ENCODE measurements around the gene SEPTIN5. TPM values are rescaled to one million over a fixed set of nuclear protein-coding genes. Genes with fewer than 3 reads are reported as not detected.
A peak's percentile ranks its signal among the peaks of the same experiment; 100 is the strongest.

The SEPTIN5 gene
- total RNA-seq, 1 donor from 2014 or later, result 5.0 TPM

- Mint-ChIP-seq H3K27me3 (ENCODE audit: insufficient read depth, low read depth) (peaks cover 5% of the 10 kb centered on the region), H3K4me1 (peaks cover 10% of the 10 kb centered on the region), H3K36me3 (no peaks in the 10 kb centered on the region), H3K9me3 (no peaks in the 10 kb centered on the region), H3K27ac (no peak overlapping the region), H3K4me3 (no peak overlapping the region)
- Histone ChIP-seq H3K4me1 (peaks cover 22% of the 10 kb centered on the region), H3K27me3 (no peaks in the 10 kb centered on the region), H4K20me1 (ENCODE audit: low read depth) (no peaks in the 10 kb centered on the region), H2AFZ (replicated peaks) (peak overlapping the region; percentile 84), H3K4me2 (peak overlapping the region; percentile 58), H3K36me3 (no peaks in the 10 kb centered on the region), H3F3A (ENCODE audit: low read depth) (peaks cover 14% of the 10 kb centered on the region), H3K27ac (peak overlapping the region; percentile 24), H3K4me3 (peak overlapping the region; percentile 6), H3K9me3 (ENCODE audit: low read depth) (no peaks in the 10 kb centered on the region), H3K79me2 (ENCODE audit: low read depth) (no peaks in the 10 kb centered on the region), H3K9ac (no peak overlapping the region)
- TF ChIP-seq, protein P1, sequence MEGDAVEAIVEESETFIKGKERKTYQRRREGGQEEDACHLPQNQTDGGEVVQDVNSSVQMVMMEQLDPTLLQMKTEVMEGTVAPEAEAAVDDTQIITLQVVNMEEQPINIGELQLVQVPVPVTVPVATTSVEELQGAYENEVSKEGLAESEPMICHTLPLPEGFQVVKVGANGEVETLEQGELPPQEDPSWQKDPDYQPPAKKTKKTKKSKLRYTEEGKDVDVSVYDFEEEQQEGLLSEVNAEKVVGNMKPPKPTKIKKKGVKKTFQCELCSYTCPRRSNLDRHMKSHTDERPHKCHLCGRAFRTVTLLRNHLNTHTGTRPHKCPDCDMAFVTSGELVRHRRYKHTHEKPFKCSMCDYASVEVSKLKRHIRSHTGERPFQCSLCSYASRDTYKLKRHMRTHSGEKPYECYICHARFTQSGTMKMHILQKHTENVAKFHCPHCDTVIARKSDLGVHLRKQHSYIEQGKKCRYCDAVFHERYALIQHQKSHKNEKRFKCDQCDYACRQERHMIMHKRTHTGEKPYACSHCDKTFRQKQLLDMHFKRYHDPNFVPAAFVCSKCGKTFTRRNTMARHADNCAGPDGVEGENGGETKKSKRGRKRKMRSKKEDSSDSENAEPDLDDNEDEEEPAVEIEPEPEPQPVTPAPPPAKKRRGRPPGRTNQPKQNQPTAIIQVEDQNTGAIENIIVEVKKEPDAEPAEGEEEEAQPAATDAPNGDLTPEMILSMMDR (IDR thresholded peaks at IDR 0.05), result no peak
- TF ChIP-seq EZH2phosphoT487 (IDR thresholded peaks at IDR 0.05) (no peak), EZH2 (IDR thresholded peaks at IDR 0.05) (no peak)
- peak; percentile 73 for DNase-seq (ENCODE audit: low spot score)
Measured at GRCh38 chr22:19691721-19692341, 22.5 kb upstream of the SEPTIN5 start.

- Histone ChIP-seq H3K4me1 (peaks cover 22% of the 10 kb centered on the region), H2AFZ (replicated peaks) (no peak overlapping the region), H3K79me2 (ENCODE audit: low read depth) (no peaks in the 10 kb centered on the region), H3K4me2 (no peak overlapping the region), H3K4me3 (no peak overlapping the region), H3K27ac (no peak overlapping the region), H3F3A (ENCODE audit: low read depth) (peaks cover 14% of the 10 kb centered on the region), H3K27me3 (no peaks in the 10 kb centered on the region), H3K9ac (no peak overlapping the region), H3K9me3 (ENCODE audit: low read depth) (no peaks in the 10 kb centered on the region), H3K36me3 (no peaks in the 10 kb centered on the region), H4K20me1 (ENCODE audit: low read depth) (no peaks in the 10 kb centered on the region)
- peaks cover 10% of the 10 kb centered on the region for H3K4me1 Mint-ChIP-seq
- TF ChIP-seq EZH2 (IDR thresholded peaks at IDR 0.05), result no peak
- TF ChIP-seq, protein P1 (IDR thresholded peaks at IDR 0.05), result no peak
- TF ChIP-seq EZH2phosphoT487 (IDR thresholded peaks at IDR 0.05), result no peak
- no peaks in the 10 kb centered on the region for H3K9me3 Mint-ChIP-seq
- H3K4me3 Mint-ChIP-seq, result peak overlapping the region; percentile 9
- peaks cover 5% of the 10 kb centered on the region for H3K27me3 Mint-ChIP-seq (ENCODE audit: insufficient read depth, low read depth)
- no peak overlapping the region for H3K27ac Mint-ChIP-seq
- H3K36me3 Mint-ChIP-seq, result no peaks in the 10 kb centered on the region
- DNase-seq (ENCODE audit: low spot score), result no peak
Measured at GRCh38 chr22:19693581-19693980, 20.7 kb upstream of the SEPTIN5 start.

GRCh38 chr22:19693981-19694670, 20.2 kb upstream of the SEPTIN5 start:
- Histone ChIP-seq H3K27ac (no peak overlapping the region), H3K27me3 (no peaks in the 10 kb centered on the region), H3K4me1 (peaks cover 22% of the 10 kb centered on the region), H3K9ac (no peak overlapping the region), H4K20me1 (ENCODE audit: low read depth) (no peaks in the 10 kb centered on the region), H3K4me2 (no peak overlapping the region), H3K4me3 (no peak overlapping the region), H3K79me2 (ENCODE audit: low read depth) (no peaks in the 10 kb centered on the region), H3F3A (ENCODE audit: low read depth) (peaks cover 14% of the 10 kb centered on the region), H2AFZ (replicated peaks) (no peak overlapping the region), H3K36me3 (no peaks in the 10 kb centered on the region), H3K9me3 (ENCODE audit: low read depth) (no peaks in the 10 kb centered on the region)
- H3K27me3 Mint-ChIP-seq (ENCODE audit: insufficient read depth, low read depth), result peaks cover 5% of the 10 kb centered on the region
- H3K27ac Mint-ChIP-seq, result peak overlapping the region; percentile 79
- DNase-seq (ENCODE audit: low spot score), result no peak
- H3K4me3 Mint-ChIP-seq, result peak overlapping the region; percentile 9
- H3K4me1 Mint-ChIP-seq, result peaks cover 10% of the 10 kb centered on the region
- H3K36me3 Mint-ChIP-seq, result no peaks in the 10 kb centered on the region
- TF ChIP-seq EZH2 (IDR thresholded peaks at IDR 0.05) (no peak), EZH2phosphoT487 (IDR thresholded peaks at IDR 0.05) (no peak)
- TF ChIP-seq, protein P1 (IDR thresholded peaks at IDR 0.05), result no peak
- H3K9me3 Mint-ChIP-seq, result no peaks in the 10 kb centered on the region
